ES-I3 (cell line): Measurements from ENCODE around the gene HTT.

Source experiments
- H3K36me3 ChIP-seq: 2 replicates; pipeline ENCODE4 v1.6.1; 2013; ENCODE audit warnings: mild to moderate bottlenecking, low read length, control low read depth, moderate library complexity; ENCODE audit not compliant: insufficient read depth
- H3K4me1 ChIP-seq: 2 replicates; pipeline ENCODE4 v1.6.1; 2013; ENCODE audit warnings: mild to moderate bottlenecking, control low read depth, low read length; ENCODE audit not compliant: insufficient read depth
- H3K9ac ChIP-seq: 2 replicates; pipeline ENCODE4 v1.6.1; 2013; ENCODE audit warnings: low read depth, mild to moderate bottlenecking, low read length, moderate library complexity
- H3K9me3 ChIP-seq: 2 replicates; pipeline ENCODE4 v1.6.1; 2013; ENCODE audit warnings: mild to moderate bottlenecking, low read length, moderate library complexity; ENCODE audit not compliant: control insufficient read depth, insufficient read depth

The HTT gene

GRCh38 chr4:3243136-3243780, 168.8 kb downstream of the HTT start:
- H3K9me3 ChIP-seq, result no peaks in the 10 kb centered on the region

GRCh38 chr4:3244002-3244401, 169.5 kb downstream of the HTT start:
- H3K9ac ChIP-seq, result no peak overlapping the region
- H3K36me3 ChIP-seq, result 0 out of 2 replicates have a peak, but pooled peaks cover 4% of the 10 kb centered on the region
- H3K4me1 ChIP-seq, result no peaks in the 10 kb centered on the region

More at GRCh38 chr4:3243136-3243780, 168.8 kb downstream of the HTT start:
- 0 out of 2 replicates have a peak, but pooled peaks cover 4% of the 10 kb centered on the region for H3K36me3 ChIP-seq
- no peaks in the 10 kb centered on the region for H3K4me1 ChIP-seq
- no peak overlapping the region for H3K9ac ChIP-seq

GRCh38 chr4:3244747-3245146, 170.3 kb downstream of the HTT start:
- no peaks in the 10 kb centered on the region for H3K9me3 ChIP-seq
- H3K36me3 ChIP-seq, result 0 out of 2 replicates have a peak, but pooled peaks cover 4% of the 10 kb centered on the region
- no peak overlapping the region for H3K9ac ChIP-seq
- no peaks in the 10 kb centered on the region for H3K4me1 ChIP-seq

More at GRCh38 chr4:3244002-3244401, 169.5 kb downstream of the HTT start:
- H3K9me3 ChIP-seq, result no peaks in the 10 kb centered on the region

DNA sequence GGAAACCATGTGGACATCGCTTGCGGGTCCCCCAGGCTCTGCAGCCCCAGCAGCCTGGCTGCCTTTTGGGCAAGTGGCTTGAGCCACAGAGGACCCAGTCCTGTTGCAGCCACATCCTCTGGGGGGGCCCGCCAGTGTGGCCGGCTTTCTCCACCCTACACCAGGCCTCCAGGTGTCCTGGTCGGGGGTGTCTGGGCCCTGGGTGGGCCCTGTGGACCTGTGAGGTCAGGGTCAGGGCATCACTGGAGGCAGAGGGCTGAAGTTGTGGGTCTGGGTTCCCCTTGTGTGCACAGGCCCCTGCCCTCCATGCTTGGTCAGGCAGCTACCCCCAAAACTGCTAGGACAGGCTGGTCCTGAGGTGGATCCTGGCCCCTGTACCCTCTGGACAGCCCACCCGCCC, 171.2 kb downstream of the HTT start:
- Histone ChIP-seq H3K36me3 (no peaks in the 10 kb centered on the region), H3K4me1 (no peaks in the 10 kb centered on the region; the same call in 1 of the 2 replicates), H3K9ac (no peak overlapping the region), H3K9me3 (no peaks in the 10 kb centered on the region)

DNA sequence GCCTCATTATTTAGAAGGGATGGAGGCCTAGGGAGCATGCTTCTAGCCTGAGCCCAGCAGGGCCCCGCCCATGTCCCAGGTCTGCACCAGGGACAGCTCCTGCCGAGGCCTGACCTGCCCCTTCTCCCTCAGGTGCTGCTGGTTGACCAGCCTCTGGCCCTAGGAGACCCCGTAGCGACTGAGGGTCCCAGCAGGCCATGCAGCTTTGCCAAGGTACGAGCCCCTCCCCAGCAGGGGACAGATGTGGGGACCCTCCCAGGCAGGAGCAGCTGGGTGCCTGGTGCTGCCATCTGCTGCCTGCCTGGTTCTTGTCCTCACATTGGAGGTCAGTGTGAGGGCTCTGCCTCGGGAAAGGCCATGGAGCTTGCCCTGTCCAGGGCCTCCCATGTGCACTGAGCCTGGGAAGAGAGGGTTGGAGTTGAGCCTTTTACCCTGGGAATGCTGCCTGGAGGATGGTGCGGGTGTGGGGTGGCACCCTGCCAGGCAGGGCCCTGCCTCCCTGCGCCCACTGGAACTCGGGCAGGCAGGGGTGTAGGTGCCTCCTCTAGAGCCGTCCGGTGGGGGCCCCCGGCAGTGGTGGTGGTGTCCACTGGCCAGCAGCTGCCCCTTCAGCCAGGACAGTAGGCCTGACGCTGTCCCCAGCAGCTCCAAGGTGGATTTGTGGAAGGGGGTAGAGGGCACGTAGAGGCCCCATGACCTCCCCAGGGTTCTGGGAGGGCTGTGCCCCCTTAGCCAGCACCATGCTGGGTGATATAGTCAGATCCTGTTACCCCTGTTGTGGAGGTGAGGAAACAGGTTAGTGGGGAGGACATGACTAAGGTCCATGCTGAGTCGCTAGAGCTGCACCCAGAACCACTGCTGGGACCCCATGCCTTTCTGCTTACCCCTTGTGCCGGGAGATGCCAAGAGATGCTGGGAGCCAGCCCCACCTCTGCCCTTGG, 172.2 kb downstream of the HTT start:
- no peaks in the 10 kb centered on the region; the same call in 1 of the 2 replicates for H3K4me1 ChIP-seq
- H3K36me3 ChIP-seq, result no peaks in the 10 kb centered on the region
- no peak overlapping the region for H3K9ac ChIP-seq
- H3K9me3 ChIP-seq, result no peaks in the 10 kb centered on the region

DNA sequence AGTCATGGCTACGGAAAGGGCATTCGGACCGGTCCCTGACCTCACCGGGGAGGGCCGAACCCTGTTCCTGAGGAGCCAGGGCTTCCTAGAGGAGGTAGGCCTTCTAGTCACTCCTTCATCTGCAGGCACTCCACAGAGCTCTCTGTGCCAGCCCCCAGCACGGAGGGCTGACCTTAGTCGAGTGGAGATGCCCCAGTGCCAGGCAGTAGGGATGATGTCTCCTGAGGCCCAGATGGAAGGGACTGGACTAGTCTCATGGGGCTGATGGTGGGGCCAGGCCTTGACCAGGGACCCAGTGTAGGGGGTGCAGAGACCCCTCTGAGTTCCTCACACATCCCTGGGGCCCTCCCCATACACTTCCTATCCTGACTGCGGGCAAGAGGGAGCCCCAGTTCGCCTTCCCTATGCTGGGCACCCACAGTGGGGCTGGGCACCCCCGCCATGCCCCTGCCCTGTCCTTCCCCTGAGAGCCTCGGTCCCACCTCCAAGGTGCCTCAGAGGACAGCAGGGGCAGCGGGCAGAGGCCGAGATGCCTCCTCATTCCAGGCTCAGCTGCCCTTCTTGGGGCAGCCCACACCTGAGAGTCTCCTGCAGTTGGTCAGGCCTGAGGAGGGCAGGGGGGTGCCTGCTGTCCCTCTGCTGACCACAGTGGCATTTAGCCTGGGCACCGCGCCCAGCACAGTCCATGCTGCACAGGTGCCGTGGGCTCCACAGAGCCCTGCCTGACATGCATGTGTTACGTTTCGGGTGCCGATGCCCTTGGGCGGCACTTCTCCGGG, 173.1 kb downstream of the HTT start:
- no peaks in the 10 kb centered on the region; the same call in 1 of the 2 replicates for H3K4me1 ChIP-seq
- no peaks in the 10 kb centered on the region for H3K9me3 ChIP-seq
- H3K9ac ChIP-seq, result no peak overlapping the region

DNA sequence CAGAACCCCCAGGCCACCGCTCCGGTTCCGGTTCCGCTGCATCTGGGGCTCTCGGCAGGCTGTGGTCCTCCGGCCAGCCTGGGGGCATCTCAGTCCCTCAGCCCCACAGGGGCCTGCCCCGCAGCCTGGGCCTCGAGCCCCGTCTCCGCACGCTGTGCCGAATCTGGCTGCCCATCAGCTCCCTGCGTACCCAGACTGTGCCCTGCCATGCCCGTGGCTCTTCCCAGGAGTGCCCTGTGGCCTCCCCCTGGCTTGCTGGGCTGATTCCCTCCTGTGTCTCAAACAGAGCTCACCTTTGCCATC, 173.6 kb downstream of the HTT start:
- Histone ChIP-seq H3K9me3 (no peaks in the 10 kb centered on the region), H3K4me1 (no peaks in the 10 kb centered on the region; the same call in 1 of the 2 replicates), H3K9ac (no peak overlapping the region), H3K36me3 (no peaks in the 10 kb centered on the region)

More for the DNA sequence above, 173.1 kb downstream of the HTT start:
- H3K36me3 ChIP-seq, result no peaks in the 10 kb centered on the region

- no peaks in the 10 kb centered on the region; the same call in 1 of the 2 replicates for H3K4me1 ChIP-seq
- no peak within 1 kb of the TSS for H3K9ac ChIP-seq
These were observed 174.6 kb downstream of the HTT start, which contains the start of gene MSANTD1 for GRCh38 chr4:3248811-3249661. Gene MSANTD1, plus strand, starts transcription at chr4:3249159. Its CDS starts 64 bp downstream, at chr4:3249223.

GRCh38 chr4:3249711-3250437, 175.4 kb downstream of the HTT start:
- Histone ChIP-seq H3K9ac (no peak overlapping the region), H3K36me3 (no peaks in the 10 kb centered on the region), H3K4me1 (no peaks in the 10 kb centered on the region; the same call in 1 of the 2 replicates), H3K9me3 (no peaks in the 10 kb centered on the region)

More at GRCh38 chr4:3248811-3249661, 174.6 kb downstream of the HTT start, which contains the start of gene MSANTD1:
- Histone ChIP-seq H3K36me3 (no peaks in the 10 kb centered on the region), H3K9me3 (no peaks in the 10 kb centered on the region)

DNA sequence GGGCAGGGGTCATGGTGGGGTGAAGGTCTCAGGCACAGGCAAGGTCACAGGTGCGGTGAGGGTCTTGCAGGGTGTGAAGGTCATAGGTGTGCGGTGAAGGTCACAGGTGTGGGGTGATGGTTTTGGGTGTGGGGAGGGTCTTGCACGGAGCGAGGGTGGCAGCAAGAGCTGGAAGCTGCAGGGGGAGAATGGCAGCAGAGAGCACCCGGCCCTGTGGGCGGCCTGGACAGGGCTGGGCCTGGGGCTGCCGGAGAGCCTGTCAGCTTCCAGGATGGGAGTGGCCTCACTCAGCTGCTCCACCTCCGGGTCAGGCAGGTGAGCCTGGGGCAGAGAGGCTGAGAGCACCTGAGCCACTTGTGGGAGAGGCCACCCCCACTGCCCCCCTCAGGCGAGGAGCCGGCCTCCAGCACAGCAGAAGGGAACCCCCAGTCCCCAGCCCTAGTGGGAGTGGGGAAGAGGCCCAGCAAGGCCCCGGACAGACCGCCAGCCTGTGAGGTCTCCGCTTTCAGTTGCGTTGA, 176.0 kb downstream of the HTT start:
- no peak overlapping the region for H3K9ac ChIP-seq
- no peaks in the 10 kb centered on the region; the same call in 1 of the 2 replicates for H3K4me1 ChIP-seq
- no peaks in the 10 kb centered on the region for H3K36me3 ChIP-seq
- no peaks in the 10 kb centered on the region for H3K9me3 ChIP-seq

DNA sequence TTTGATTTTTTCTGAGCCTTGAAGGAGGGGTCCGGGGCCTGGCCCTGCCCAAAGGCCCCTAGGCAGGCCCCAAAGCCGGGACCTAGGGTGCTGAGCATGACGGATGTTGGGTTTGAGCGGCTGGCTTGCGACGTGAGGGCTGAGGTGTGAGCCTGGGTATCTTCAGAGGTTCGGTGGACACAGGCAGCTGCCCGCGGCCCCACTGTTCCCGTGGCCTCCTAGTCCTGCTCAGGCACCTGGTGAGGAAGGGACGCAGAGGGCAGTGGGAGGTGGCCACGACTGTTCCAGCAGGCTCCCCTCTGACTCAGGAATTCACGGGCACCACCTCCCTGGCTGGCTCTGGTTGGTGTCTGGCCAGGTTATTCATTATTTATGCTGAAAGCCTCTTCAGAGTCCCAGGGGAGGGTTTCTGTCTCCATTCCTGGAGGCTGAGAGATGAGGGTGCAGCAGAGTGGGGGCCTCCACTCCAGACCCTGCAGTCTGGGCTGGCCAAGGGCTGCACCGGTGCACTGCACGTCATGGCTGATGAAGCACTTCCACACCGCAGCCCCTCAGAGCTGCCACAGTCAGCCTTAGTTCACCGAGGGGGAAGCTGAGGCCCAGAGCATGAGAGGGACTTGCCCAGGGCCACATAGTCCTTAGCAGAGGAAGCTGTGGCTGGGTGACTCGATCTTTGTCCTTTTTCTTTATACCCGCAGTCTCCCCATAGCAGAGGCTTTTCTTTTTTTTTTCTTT, 176.6 kb downstream of the HTT start:
- Histone ChIP-seq H3K9me3 (no peaks in the 10 kb centered on the region), H3K4me1 (no peaks in the 10 kb centered on the region; the same call in 1 of the 2 replicates), H3K9ac (no peak overlapping the region), H3K36me3 (no peaks in the 10 kb centered on the region)
